Astrocyte of the cerebellum (primary cell): ENCODE measurements around the gene OR52B6.
A peak's percentile ranks its signal among the peaks of the same experiment; 100 is the strongest.

Experiments used
- DNase-seq: peaks from one replicate; pipeline ENCODE4 v3.0.0-alpha.2; 2011; ENCODE audit warnings: low read depth
- H3K4me3 ChIP-seq: 2 replicates; pipeline ENCODE4 v1.5.1; 2011; ENCODE audit warnings: mild to moderate bottlenecking, low read depth, low read length, moderate library complexity
- CTCF ChIP-seq: IDR thresholded peaks from 2 replicates; pipeline ENCODE4 v1.5.1; 2012; ENCODE audit warnings: low read length, low read depth, moderate library complexity, mild to moderate bottlenecking; ENCODE audit errors: missing control alignments
- in situ Hi-C: cut with HindIII; loops from 2 replicates; pipeline ENCODE4 v1.10.0; 2017; ENCODE audit warnings: low sequenced_read_pairs

OR52B6 gene

DNA sequence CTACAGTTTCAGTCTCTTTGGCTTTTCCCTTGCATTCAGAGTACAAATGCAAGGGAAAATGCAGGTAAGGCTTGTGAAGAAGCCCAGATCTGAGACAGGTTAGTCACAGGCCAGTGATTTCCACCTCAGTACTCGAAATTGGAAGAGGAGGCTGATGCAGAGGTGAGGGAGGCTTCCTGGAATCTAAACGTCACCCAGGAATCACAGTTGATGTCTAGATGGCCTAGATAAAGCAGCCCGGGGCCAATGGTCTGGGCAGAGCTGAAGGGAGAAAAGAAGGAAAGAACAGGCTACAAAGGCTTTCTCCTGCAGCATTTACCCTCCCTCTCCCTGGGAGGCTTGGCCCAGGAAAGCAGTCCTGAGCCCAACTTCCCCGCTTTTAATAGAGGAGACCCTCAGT, 24.2 kb downstream of the OR52B6 start:
- in situ Hi-C loops = loop anchor here (5.0 kb wide), 1 partner anchor 87 kb away; no protein-coding TSS in a partner anchor
- no peak for DNase-seq
- TF ChIP-seq CTCF = no peak
- H3K4me3 ChIP-seq = no peak overlapping the region

DNA sequence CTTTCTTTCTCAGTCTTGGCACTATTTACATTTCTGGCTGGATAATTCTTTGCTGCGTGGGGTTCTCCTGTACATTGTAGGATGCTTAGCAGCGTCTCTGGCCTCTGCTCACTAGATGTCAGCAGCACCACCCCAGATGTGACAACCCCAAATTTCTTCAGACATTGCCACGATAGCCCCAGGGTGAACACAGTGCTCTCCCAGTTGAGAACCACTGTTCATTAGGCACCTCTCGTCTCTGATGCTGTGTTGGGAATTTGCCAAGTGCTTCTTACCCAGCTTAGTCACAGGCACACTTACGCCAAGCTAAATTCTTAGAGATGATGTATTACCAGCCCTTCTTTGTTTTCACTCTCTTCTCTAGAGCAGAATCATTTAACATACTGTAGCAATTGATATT, 25.2 kb downstream of the OR52B6 start:
- TF ChIP-seq CTCF = no peak
- DNase-seq = peak; percentile 80
- H3K4me3 ChIP-seq = no peak overlapping the region
- in situ Hi-C loops = no loop called here

- in situ Hi-C loops = no loop called here
- TF ChIP-seq CTCF = no peak
- H3K4me3 ChIP-seq = no peak overlapping the region
- DNase-seq = no peak
Measured at GRCh38 chr11:5608808-5609207, 28.1 kb downstream of the OR52B6 start.

DNA sequence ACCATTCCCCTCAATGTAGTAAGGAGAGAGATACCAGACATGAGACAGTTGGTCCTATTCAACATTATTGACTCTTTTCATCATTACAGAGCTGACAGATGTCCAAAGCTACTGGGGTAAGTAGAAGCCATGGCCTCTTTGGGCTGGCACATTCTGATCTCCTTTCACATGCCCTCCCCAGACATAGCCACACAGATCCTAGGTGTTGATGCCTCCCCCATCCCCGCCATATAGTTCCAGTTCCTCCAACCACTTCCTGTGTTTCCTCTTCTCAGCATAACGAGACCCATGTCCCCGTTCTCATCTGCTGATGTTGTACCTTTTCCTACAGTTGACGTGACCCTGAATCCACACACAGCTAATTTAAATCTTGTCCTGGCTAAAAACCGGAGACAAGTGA, 29.8 kb downstream of the OR52B6 start:
- no peak overlapping the region for H3K4me3 ChIP-seq
- in situ Hi-C loops = no loop called here
- TF ChIP-seq CTCF = no peak
- no peak for DNase-seq

- in situ Hi-C loops = no loop called here
- TF ChIP-seq CTCF = no peak
- DNase-seq = no peak
- no peak overlapping the region for H3K4me3 ChIP-seq
Measured at GRCh38 chr11:5611627-5612026, 30.9 kb downstream of the OR52B6 start.

GRCh38 chr11:5618807-5619206, 38.1 kb downstream of the OR52B6 start:
- TF ChIP-seq CTCF = no peak
- DNase-seq = no peak
- H3K4me3 ChIP-seq = no peak overlapping the region
- in situ Hi-C loops = no loop called here
